Fibroblast of skin of left biceps (primary cell): ENCODE measurements around the gene WDR1.

Source experiments
- DNase-seq, 2 experiments: peaks; one replicate each; pipeline ENCODE4 v3.0.0-alpha.2; 2013; ENCODE audit warnings: low read depth in 2 of 2

WDR1 gene

DNA sequence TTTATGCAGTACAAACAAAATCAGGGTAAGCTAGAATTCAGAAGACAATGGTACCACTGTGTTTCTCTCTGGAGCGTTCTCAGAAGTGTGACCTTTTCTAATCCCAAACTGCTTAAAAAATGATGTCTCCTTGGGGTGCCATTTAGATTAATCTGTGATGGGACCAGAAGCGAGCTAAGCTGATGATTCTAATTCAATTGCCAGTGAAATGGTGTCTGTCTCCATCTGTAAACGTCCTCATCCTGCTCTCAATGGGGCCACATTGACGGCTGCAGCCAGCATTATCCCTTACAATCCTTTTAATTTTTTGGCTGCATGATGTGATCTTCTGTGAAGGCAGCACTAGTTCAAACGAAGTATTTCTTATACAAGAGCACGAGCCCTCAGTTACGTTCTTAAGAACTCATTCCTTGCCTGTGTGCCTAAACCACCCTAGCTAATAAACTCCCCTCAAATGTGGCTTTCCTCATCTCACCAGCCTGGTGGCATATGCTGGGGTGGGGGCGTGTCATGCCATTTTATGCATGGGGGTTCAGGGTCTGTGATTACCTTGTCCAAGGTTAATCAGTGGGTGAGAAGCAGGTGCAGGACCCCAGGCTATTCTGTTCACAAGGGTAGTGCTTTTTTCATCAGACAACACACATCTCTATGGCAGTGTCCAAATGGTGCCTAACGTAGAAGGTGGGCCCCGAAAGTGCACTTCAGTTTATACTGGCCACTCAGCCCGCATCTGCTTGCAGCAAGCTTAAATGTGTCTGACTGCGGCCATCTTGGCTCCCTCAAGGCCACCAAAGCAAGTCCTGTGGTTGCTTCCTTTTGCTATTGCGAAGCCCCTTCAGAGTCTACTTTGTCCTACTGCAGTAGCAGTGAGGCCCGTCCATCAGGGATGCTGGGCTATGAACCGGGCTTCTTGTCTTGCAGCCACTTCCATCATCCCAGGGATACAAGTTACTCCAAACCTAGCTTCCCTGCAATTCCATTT is 49.6 kb downstream of the WDR1 start:
- DNase-seq: no peak

DNA sequence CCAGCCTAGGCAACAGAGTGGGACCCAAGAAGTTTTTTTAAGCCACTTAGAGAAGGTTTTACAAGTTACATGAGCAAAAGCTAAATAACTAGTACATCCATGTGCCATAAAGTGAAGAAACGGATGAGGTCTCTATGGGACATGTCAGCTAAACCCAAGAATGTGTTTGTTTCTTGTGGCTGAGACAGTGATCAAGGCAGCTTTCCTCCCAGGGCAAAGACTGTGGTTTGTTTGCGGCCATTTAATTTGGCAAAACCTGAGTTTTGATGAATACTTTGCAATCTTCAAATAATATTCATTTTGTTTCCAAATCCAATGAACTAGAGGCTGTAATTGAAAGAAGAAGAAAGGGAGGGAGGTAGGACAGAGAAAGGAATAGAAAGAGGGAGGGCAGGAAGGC is 50.4 kb downstream of the WDR1 start:
- DNase-seq: no peak

DNA sequence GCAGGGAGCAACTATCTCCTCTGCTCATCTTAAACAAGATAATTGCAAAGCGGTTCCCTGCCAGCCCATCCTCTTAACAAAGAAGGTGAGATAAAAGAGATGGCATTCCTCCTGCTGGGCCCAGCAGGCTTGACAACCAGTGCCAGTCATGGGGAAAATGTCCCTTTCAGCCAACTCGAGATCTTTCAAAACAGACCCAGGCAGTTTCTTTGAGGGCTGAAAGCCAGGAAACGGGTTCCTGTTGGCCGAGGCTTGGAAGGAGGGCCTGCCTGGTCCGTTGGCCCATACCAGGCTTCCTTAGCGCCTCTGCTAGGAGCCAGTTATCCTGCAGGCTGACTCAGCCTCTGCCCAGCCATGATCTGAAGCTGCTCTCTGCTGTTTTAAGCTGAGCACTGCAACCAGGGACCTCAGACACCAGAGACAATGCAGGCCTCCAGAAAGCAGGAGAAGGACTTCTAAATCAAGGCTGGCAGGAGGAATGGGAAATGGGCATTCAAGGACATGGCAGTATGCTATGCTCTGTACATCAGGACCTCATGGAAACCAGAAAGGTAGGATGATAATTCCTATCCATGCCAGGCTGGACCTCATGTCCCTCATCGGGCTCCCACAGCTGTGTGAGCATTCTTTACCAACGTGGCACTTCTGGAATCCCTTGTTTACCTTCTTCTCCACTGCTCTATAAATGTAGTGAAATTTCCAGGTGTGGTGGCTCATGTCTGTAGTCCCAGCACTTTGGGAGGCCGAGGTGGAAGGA is 52.9 kb downstream of the WDR1 start:
- peak in 1 of 2 experiments; percentile 20 for DNase-seq

DNA sequence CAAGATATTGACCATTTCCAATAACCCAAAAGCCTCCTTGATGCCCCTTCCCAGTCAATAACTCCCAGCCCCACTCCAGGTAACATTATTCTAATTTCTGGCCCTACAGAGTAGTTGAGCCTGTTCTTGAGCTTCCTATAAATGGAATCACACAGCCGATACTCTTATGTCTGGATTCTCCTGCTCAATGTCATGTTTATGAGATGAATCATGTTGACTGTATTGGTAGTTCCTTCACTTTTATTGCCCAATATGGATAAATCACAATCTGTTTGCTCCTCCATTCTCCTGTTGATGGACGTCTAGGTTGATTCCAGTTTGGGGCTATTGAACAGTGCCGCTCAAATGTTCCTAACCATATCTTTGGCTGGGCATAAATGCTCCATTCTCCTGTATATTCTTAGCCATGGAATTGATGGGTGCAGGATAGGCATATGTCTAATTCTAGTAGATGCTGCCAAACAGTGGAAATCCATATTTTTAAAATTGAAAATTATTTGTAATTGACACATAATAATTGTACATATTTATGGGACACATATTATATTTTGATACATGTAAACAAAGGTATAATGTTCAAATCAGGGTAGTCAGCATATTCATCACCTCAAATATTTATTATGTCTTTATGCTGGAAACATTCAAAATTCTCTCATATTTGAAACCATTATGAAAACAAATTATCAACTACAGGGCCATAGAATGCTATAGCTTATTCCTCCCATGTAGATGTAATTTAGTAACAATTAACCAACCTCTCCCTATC is 54.8 kb downstream of the WDR1 start:
- DNase-seq: no peak

DNA sequence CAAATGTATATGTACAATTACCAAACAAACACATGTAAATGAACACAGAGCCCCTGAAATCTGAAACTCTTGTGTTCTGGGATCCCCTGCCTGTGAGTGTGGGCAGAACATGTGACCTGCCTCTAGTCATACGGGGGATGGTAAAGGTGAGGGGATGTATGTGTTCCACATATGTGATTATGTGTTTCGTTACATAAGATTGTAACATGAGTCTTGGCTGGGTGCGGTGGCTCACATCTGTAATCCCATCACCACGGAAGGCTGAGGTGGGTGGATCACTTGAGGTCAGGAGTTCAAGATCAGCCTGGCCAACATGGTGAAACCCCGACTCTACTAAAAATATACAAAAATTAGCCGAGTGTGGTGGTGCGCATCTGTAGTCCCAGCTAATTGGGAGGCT is 58.2 kb downstream of the WDR1 start:
- DNase-seq: no peak

DNA sequence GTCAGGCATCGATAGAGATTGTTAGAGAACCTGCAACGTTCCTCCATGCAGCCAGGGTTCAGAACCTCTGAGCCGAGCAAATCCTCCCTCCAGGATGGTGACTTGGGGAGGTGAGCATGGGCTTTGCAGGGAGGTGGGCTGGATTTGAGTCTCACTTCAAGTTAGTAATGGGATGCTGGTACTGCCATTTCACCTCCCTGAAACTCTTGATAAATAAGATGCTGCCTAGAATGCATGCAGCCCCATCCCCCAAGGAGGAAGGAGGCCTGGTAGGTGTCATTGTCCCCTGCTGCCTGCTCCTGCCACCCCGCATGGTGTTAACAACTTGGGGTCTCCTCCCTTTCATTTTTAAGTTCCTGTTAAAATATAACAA is 59.6 kb downstream of the WDR1 start:
- DNase-seq: no peak

DNA sequence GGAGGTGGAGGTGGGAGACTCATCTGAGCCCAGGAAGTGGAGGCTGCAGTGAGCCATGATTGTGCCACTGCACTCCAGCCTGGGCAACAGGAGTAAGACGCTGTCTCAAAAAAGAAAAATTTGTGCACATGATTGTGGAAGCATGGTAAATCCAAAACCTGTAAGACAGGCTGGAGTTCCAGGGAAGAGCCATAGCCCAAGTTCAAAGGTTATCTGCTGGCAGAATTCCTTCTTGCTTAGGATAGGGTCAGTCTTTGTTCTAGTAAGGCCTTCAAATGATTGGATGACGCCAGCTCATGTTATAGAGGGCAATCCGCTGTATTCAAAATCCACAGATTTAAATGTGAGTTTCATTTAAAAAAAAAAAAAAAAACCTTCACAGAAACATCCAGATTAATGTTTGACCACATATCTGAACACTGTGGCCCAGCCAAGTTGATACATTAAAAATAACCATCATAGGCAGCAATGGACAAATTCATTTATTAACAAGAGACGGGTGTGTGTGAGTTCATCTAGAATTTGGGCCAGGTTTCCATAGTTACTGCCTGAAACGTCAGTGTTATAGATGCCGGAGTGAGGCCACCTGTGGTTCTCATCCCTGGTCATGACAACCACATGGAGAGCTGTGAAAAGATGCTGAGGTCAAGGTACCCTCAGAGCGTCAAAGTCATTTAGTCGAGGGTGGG is 60.1 kb downstream of the WDR1 start:
- no peak for DNase-seq

DNA sequence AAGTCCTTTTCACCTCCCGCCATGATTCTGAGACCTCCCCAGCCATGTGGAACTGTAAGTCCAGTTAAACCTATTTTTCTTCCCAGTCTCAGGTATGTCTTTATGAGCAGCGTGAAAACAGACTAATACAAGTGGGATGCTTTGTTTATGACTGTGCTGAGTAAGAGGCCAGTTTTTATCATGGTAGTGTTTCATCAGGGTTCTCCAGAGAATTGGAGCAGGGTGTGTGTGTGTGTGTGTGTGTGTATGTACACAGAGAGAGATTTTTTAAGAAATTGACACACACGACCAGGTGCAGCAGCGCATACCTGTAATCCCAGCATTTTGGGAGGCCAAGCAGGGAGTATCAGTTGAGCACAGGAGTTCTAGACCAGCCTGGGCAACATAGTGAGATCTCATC is 60.7 kb downstream of the WDR1 start:
- DNase-seq: no peak

DNA sequence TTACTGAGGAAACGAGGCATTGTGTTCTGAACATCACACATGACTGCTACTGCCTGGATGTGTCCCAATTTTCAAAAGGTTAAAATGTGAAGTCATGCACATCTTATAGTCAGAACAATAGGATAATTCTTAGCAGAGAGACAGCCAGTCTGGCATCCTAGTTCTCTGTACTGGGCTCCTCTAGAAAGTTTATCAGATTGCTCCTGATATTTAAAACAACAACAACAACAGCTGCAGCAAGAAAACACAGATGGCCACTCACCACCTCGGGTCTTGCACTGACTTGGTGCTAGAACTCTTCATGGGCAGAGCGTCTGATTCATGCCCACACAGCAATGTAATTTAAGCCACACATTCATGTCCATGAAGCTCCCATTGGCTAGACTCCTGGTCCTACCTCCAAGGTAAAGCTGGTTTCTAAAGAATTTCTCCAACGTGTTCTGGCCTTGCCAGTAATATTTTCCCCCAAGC is 62.0 kb downstream of the WDR1 start:
- no peak for DNase-seq

DNA sequence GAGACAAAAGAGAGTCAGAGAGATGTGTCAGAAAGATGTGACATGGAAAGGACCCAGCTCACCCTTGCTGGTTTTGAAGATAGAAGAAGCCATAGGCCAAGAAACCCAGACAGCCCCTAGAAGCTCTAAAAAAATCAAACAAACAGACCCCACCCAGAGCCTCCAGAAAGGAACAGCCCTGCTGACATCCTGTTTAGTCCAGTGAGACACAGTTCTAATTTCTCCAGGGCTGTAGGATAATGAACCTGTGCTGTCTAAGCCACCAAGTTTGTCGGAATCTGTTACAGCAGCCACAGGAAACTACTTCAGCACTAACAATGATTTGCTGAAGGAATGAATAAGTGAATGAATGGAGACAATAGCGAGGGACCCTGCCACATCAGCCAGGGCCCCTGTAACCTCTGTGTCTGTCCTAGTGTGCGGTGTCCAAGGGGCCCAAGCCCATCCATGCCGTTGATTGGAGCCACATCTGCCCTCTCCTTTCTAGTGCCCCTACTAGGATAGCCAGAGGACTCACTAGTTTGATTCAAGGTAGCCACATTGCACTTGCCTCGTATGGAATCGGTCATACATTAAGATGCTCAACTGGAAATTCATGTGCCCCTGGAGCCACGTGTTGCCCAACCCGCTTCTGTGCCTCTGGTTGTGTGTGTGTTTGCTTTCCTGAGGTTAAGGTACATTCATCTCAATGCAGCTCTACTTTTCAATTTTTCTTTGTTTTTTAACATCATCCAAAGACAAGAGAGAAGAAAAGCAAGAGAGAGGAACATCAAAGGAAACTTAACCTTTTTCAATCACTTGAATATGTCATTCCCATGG is 62.8 kb downstream of the WDR1 start:
- DNase-seq: no peak

DNA sequence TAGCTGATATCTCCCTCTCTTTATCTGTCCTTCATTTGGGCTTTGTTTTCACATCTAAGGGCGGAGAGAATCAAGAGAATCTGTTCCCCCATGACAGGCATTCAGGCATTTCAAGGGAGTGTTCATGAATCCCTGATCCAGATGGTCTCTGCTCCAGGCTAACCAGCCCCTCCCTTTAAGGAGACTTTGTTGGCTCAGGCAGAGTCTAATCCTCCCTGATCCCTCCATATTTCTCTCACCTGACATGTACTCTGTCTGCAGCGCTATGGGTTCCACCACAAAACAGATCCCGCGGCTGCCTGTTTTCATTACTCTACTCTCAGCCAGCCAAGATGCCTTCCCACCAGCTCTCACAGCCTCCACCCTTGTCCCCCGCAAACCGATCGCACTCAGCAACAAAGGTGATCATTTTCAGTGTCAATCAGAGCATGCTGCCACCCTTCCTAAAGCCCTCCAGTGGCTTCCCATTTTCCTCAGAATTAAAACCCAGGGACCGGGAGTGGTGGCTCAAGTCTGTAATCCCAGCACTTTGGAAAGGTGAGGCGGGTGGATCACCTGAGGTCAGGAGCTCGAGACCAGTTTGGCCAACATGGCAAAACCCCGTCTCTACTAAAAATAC is 65.0 kb downstream of the WDR1 start:
- no peak for DNase-seq

DNA sequence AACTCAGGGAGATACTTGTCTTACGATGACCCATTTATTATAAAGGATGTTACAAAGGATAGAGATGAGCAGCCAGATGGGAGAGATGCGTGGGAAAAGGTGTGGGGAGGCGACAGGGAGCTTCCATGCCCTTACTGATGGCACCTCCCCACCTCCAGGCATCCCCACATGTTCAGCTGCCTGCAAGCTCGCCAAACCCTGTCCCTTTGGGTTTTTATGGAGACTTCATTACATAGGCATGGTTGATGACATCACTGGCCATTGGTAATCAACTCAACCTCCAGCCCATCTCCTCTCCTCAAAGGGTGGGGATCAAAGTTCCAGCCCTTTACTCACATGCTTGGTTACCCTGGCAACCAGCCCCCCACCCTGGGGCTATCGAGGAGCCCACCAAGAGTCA is 65.9 kb downstream of the WDR1 start:
- DNase-seq: no peak

DNA sequence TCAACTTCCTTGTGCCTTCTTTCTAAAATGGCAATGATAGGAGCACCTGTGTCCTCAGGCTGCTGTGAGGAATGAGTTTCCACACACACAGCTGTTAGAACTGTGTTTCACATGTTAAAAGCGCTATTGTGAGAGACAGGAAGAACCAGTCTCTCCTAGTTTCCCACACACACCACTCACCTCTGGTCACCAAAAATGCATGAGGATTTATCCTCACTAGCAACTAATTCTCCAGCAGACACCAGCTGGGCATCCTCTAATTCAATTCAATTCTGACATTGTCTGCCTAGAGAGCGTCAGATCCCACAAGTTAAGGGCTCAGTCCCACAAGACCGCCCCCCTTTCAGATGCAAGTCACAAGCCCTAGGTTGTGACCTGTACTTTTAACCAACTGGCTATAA is 66.3 kb downstream of the WDR1 start:
- no peak for DNase-seq

DNA sequence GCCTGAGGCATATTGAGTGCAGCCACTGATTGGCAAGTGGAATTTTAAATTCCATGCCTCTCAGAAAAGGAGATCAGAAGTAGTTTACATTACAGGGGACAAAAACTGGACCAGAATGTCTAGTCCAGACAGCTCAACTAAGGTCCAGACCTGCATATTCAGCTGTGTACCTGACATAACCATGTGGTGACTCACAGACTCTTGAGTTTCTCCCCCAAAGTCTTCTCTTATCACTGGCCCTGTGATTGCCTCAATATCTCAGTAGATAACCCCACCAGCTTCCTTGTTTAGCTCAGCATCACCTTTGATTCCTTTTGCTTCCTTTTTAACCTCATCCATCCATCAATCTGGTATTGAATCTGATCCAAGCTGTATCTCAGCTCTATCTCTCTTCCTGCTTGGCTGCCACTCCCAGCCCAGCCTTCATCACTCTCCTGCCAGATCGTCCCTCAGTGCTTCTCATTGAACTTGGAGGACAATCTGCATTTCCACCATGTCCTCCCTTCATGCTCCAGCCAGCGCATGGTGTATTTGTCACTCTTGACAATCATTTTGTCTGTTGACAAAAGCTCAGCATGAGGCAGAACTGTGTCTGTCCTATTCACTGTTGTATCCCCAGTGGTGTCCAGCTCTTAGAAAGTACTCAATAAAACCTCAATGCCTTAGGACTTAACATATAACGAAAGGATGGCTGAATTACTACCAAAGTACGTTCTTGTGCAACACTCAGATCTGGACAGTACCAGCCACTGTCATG is 67.5 kb downstream of the WDR1 start:
- no peak for DNase-seq

DNA sequence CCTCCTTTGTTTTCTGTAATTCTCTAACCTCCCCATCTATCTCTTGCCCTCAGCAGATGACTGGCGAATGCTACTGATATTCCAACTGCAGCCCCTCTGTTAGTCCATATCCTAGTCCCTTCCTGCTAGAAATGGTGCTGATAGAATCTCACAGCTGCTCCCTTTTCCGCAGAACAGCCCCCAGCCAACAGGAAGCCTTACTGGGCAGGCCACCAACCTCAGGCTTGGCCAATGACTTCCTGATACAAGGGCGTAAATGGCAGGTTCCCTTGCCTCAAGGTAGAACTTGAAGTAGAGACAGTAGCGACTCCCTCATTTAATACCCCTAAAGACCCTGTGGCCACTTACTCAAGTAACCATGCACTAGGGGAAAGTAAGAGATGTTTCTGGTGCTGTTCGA is 68.6 kb downstream of the WDR1 start:
- DNase-seq: no peak

DNA sequence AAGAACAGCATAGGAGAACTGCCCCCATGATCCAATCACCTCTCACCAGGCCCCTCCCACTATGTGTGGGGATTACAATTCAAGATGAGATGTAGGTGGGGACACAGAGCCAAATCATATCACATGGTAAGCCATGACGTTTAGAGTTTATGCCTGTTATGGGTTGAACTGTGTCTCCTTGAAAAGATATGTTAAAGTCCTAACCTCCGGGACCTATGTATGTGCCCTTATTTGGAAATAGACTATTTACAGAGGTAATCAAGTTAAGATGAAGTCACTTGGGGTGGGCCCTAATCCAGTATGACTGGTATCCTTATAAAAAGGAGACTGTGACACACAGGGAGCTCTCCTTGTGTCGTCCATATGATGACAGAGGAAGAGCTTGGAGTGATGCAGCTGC is 70.1 kb downstream of the WDR1 start:
- DNase-seq: no peak

DNA sequence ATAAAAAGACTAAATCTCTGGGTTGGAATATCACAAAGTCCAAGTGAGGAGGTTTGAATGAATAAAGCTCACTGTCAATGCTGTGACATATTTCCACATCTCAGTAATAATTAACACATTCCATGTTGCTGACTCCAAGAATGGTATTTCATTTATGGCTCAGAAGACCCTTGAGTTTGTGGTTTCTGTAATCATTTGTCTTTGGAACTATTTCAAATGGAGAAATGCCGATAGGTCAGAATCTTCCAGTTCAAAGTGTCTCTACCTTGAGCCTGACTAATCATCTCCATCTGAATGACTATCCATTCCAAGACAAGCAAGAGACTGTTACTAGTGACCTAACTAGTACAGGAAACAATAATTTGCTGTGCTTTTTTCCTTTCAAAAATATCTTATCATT is 71.1 kb downstream of the WDR1 start:
- DNase-seq: peak; percentile 85 to 86

DNA sequence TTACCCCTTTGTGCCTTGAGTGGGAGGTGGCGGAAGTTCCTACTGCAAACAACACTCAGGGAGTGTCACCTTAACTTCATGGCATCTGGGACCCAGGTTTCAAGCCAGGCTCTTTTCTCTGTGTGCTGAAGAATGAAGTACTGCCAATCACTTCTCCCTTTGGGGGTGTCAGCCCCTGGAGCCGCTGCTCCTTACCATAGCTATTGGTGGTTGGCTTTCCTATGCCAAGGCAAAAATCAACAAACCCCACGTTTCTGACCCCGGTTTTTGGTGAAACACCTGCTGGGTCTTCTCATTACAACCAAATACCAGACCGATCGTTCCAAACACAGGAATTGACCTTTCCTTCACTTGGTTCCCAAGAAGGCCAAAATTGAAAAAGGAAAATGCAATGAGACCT is 75.6 kb downstream of the WDR1 start:
- no peak for DNase-seq

DNA sequence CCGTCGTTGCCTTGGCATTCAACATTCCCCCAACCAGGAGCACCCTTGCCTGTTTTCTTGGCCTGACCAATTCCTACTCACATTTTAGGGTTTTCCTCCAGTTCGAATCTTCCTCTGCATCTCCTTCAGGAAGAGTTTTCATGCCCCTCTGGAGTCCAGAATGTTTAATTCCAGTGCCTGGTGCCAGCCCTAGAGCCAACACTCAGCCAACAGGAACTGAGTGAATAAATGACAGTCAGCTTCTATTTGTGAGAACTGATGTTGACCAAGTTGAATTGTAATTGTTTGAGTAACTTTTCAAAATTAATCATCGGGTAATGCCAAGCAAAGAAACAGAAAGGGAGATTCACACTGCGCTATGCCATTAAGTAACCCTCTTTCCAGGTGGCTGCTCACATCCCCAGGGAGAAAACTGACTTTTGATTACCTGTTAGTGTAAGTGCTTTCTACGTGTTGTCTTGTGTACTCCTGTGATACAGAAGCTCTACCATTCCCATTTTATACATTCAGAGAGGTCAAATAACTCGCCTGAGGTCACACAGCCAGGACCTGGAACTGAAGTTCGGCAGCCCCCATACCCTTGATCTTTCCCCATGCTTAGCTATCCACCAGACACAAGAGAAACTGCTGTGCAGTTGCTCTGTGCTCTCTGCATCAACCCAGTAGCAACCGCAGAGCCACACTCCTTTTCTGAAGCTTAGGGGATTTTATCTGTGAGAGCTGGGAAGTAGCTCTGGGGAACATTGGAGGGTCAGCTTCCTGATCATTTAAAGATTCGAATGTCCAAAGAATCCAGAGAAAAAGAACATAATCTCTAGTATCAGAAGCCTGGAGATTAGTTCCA is 76.3 kb downstream of the WDR1 start:
- no peak for DNase-seq
